Esophagus squamous epithelium (tissue), 4 donors: ENCODE results near the gene DPM3.

Experiments
- CTCF ChIP-seq, 6 experiments: fragments of 450-650 bp in 4 of 6; fragments of 200-600 bp in 2 of 6; sonication (generic) in 2 of 6; IDR thresholded peaks; one replicate each; pipeline ENCODE4 v1.5.1; 2016 to 2019; ENCODE audit warnings: antibody characterized with exemption in 6 of 6, mild to moderate bottlenecking in 4 of 6, moderate library complexity in 4 of 6
- POLR2A ChIP-seq, 4 donors: fragments of 450-650 bp; IDR thresholded peaks; one replicate each; pipeline ENCODE4 v1.6.1; 2017; ENCODE audit warnings: antibody characterized with exemption in 4 of 4, mild to moderate bottlenecking in 4 of 4, moderate library complexity in 3 of 4

GRCh38 chr1:155181371-155182051, 41.2 kb upstream of the DPM3 start:
- TF ChIP-seq CTCF (IDR thresholded peaks at IDR 0.05) (no peak), POLR2A (IDR thresholded peaks at IDR 0.05) (no peak)
